Panc1 (cell line): ENCODE results near the gene VASH2.

Source experiments
- POLR2AphosphoS5 ChIP-seq: IDR thresholded peaks from 2 replicates; pipeline ENCODE4 v1.6.1; 2012; ENCODE audit warnings: mild to moderate bottlenecking, low read depth, low read length, moderate library complexity
- SIN3A ChIP-seq: IDR thresholded peaks from 2 replicates; pipeline ENCODE4 v1.6.1; 2012; ENCODE audit warnings: low read depth, mild to moderate bottlenecking, low read length, moderate library complexity, borderline replicate concordance; ENCODE audit not compliant: insufficient read depth
- TF ChIP-seq, protein P1 (sequence below): fragments of 450-650 bp; IDR thresholded peaks from 2 replicates; pipeline ENCODE4 v1.5.1; 2017; ENCODE audit warnings: mild to moderate bottlenecking
- TF ChIP-seq, protein P2 (sequence below), 2 experiments: IDR thresholded peaks; 2 replicates each; pipeline ENCODE4 v1.6.1; 2011 to 2012; ENCODE audit warnings: low read depth in 2 of 2, control low read depth in 1 of 2, low read length in 1 of 2, mild to moderate bottlenecking in 1 of 2, moderate library complexity in 1 of 2; ENCODE audit not compliant: insufficient read depth in 1 of 2

- TF ChIP-seq POLR2AphosphoS5 (no peak), SIN3A (no peak)
- TF ChIP-seq, protein P1, sequence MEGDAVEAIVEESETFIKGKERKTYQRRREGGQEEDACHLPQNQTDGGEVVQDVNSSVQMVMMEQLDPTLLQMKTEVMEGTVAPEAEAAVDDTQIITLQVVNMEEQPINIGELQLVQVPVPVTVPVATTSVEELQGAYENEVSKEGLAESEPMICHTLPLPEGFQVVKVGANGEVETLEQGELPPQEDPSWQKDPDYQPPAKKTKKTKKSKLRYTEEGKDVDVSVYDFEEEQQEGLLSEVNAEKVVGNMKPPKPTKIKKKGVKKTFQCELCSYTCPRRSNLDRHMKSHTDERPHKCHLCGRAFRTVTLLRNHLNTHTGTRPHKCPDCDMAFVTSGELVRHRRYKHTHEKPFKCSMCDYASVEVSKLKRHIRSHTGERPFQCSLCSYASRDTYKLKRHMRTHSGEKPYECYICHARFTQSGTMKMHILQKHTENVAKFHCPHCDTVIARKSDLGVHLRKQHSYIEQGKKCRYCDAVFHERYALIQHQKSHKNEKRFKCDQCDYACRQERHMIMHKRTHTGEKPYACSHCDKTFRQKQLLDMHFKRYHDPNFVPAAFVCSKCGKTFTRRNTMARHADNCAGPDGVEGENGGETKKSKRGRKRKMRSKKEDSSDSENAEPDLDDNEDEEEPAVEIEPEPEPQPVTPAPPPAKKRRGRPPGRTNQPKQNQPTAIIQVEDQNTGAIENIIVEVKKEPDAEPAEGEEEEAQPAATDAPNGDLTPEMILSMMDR, result no peak
- TF ChIP-seq, protein P2, sequence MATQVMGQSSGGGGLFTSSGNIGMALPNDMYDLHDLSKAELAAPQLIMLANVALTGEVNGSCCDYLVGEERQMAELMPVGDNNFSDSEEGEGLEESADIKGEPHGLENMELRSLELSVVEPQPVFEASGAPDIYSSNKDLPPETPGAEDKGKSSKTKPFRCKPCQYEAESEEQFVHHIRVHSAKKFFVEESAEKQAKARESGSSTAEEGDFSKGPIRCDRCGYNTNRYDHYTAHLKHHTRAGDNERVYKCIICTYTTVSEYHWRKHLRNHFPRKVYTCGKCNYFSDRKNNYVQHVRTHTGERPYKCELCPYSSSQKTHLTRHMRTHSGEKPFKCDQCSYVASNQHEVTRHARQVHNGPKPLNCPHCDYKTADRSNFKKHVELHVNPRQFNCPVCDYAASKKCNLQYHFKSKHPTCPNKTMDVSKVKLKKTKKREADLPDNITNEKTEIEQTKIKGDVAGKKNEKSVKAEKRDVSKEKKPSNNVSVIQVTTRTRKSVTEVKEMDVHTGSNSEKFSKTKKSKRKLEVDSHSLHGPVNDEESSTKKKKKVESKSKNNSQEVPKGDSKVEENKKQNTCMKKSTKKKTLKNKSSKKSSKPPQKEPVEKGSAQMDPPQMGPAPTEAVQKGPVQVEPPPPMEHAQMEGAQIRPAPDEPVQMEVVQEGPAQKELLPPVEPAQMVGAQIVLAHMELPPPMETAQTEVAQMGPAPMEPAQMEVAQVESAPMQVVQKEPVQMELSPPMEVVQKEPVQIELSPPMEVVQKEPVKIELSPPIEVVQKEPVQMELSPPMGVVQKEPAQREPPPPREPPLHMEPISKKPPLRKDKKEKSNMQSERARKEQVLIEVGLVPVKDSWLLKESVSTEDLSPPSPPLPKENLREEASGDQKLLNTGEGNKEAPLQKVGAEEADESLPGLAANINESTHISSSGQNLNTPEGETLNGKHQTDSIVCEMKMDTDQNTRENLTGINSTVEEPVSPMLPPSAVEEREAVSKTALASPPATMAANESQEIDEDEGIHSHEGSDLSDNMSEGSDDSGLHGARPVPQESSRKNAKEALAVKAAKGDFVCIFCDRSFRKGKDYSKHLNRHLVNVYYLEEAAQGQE (IDR thresholded peaks at IDR 0.05; ENCODE audit: insufficient read depth in 1 of 2, low read depth in 2 of 2, low read length in 1 of 2), result no peak
These were observed 21.0 kb downstream of the VASH2 start for GRCh38 chr1:212971312-212971711.
